Stimulated activated CD4-positive, alpha-beta T cell treated with anti-CD3 and anti-CD28 coated beads, TNF-alpha, amount 100 ng/mL, for 1 hour (primary cell): Measurements from ENCODE around the gene SAMHD1.
"Not testable (repeated sequence)": the region's sequence is repeated elsewhere in the genome, so short reads cannot be mapped to it uniquely, and the experiment has no call there.

Experiments used
- DNase-seq, 3 donors: peaks; one replicate each; pipeline ENCODE4 v3.0.0-alpha.2; 2020; ENCODE audit warnings: low read depth in 3 of 3, low spot score in 1 of 3

Gene SAMHD1

GRCh38 chr20:36956674-36957073, 5.2 kb upstream of the SAMHD1 start:
- no peak for DNase-seq

GRCh38 chr20:36956016-36956415, 4.5 kb upstream of the SAMHD1 start:
- DNase-seq, result no peak

GRCh38 chr20:36951979-36952738, 651 bp upstream of the SAMHD1 start:
- DNase-seq, result no peak

- peak in 1 of 3 donors; percentile 5 for DNase-seq
These were observed 902 bp downstream of the SAMHD1 start for GRCh38 chr20:36950414-36951197.

GRCh38 chr20:36941401-36941835, 10.1 kb downstream of the SAMHD1 start:
- no peak for DNase-seq

GRCh38 chr20:36937402-36937770, 14.1 kb downstream of the SAMHD1 start:
- DNase-seq, result no peak

- DNase-seq, result not testable (repeated sequence)
These were observed 14.6 kb downstream of the SAMHD1 start for GRCh38 chr20:36936761-36937401.

- DNase-seq, result no peak
These were observed 15.2 kb downstream of the SAMHD1 start for GRCh38 chr20:36936341-36936740.

GRCh38 chr20:36933571-36933970, 17.9 kb downstream of the SAMHD1 start:
- not testable (repeated sequence) for DNase-seq

GRCh38 chr20:36932476-36933426, 18.8 kb downstream of the SAMHD1 start:
- DNase-seq, result no peak

GRCh38 chr20:36932067-36932466, 19.4 kb downstream of the SAMHD1 start:
- DNase-seq, result not testable (repeated sequence)

GRCh38 chr20:36929691-36930090, 21.8 kb downstream of the SAMHD1 start:
- DNase-seq, result no peak

- no peak for DNase-seq
These were observed 22.2 kb downstream of the SAMHD1 start for GRCh38 chr20:36929290-36929689.

- DNase-seq, result no peak
These were observed 23.8 kb downstream of the SAMHD1 start for GRCh38 chr20:36927704-36928103.

GRCh38 chr20:36926653-36927200, 24.8 kb downstream of the SAMHD1 start:
- no peak for DNase-seq

GRCh38 chr20:36925234-36925633, 26.3 kb downstream of the SAMHD1 start:
- DNase-seq, result no peak

- DNase-seq, result no peak
These were observed 27.1 kb downstream of the SAMHD1 start for GRCh38 chr20:36924167-36925045.

GRCh38 chr20:36920334-36920730, 31.2 kb downstream of the SAMHD1 start:
- no peak for DNase-seq

GRCh38 chr20:36919715-36920333, 31.7 kb downstream of the SAMHD1 start:
- no peak for DNase-seq
